Astrocyte (in vitro differentiated cells and primary cell): Measurements from ENCODE around the gene STAT3. TPM values are rescaled to one million over a fixed set of nuclear protein-coding genes. Genes with fewer than 3 reads are reported as not detected.

Experiments used
- DNase-seq: peaks from one replicate; pipeline ENCODE4 v3.0.0-alpha.2; 2010; ENCODE audit warnings: low read depth
- FAIRE-seq: peaks from 2 replicates; lab custom pipeline; 2011; peaks lifted over from hg19 to GRCh38; lab: Jason Lieb, UNC
- H2AFZ ChIP-seq: 2 replicates; pipeline ENCODE4 v1.6.0; 2012; ENCODE audit warnings: low read depth, low read length, inconsistent platforms
- H3K27ac ChIP-seq: 2 replicates; pipeline ENCODE4 v1.5.1; 2011; ENCODE audit warnings: low read depth, low read length, inconsistent platforms
- H3K27me3 ChIP-seq: 2 replicates; pipeline ENCODE4 v1.6.0; 2011; ENCODE audit warnings: low read length, inconsistent platforms; ENCODE audit not compliant: insufficient read depth
- H3K36me3 ChIP-seq: 2 replicates; pipeline ENCODE4 v1.5.1; 2011; ENCODE audit warnings: low read length, inconsistent platforms; ENCODE audit not compliant: insufficient read depth
- H3K4me1 ChIP-seq: 2 replicates; pipeline ENCODE4 v1.5.1; 2011; ENCODE audit warnings: low read length, inconsistent platforms; ENCODE audit not compliant: insufficient read depth
- H3K4me2 ChIP-seq: 2 replicates; pipeline ENCODE4 v1.6.0; 2012; ENCODE audit warnings: low read length, inconsistent platforms
- H3K4me3 ChIP-seq: 2 replicates; pipeline ENCODE4 v1.5.1; 2011; ENCODE audit warnings: low read depth, mild to moderate bottlenecking, low read length, inconsistent platforms; ENCODE audit not compliant: insufficient read depth
- H3K79me2 ChIP-seq: 2 replicates; pipeline ENCODE4 v1.6.0; 2012; ENCODE audit warnings: mild to moderate bottlenecking, low read length, inconsistent platforms; ENCODE audit not compliant: insufficient read depth
- H3K9ac ChIP-seq: 2 replicates; pipeline ENCODE4 v1.6.0; 2012; ENCODE audit warnings: mild to moderate bottlenecking, low read length, inconsistent platforms
- H3K9me3 ChIP-seq: 2 replicates; pipeline ENCODE4 v1.5.1; 2012; ENCODE audit warnings: low read depth, mild to moderate bottlenecking, low read length, inconsistent platforms; ENCODE audit not compliant: insufficient read depth
- H4K20me1 ChIP-seq: 2 replicates; pipeline ENCODE4 v1.6.0; 2012; ENCODE audit warnings: low read length, inconsistent platforms; ENCODE audit not compliant: insufficient read depth
- H3K27ac Mint-ChIP-seq: one replicate; pipeline ENCODE4 v1.8.0; 2021; ENCODE audit warnings: mild to moderate bottlenecking, mixed read lengths; ENCODE audit not compliant: unreplicated experiment
- H3K27me3 Mint-ChIP-seq: one replicate; pipeline ENCODE4 v1.8.0; 2021; ENCODE audit warnings: low read depth, mixed read lengths; ENCODE audit not compliant: unreplicated experiment
- H3K36me3 Mint-ChIP-seq: one replicate; pipeline ENCODE4 v1.8.0; 2021; ENCODE audit warnings: low read depth, mixed read lengths; ENCODE audit not compliant: unreplicated experiment
- H3K4me1 Mint-ChIP-seq: one replicate; pipeline ENCODE4 v1.8.0; 2021; ENCODE audit warnings: low read depth, mixed read lengths; ENCODE audit not compliant: unreplicated experiment
- H3K4me3 Mint-ChIP-seq: one replicate; pipeline ENCODE4 v1.8.0; 2021; ENCODE audit warnings: mild to moderate bottlenecking, moderate library complexity, mixed read lengths; ENCODE audit not compliant: unreplicated experiment
- H3K9me3 Mint-ChIP-seq: one replicate; pipeline ENCODE4 v1.8.0; 2021; ENCODE audit warnings: mild to moderate bottlenecking, mixed read lengths; ENCODE audit not compliant: unreplicated experiment
- EZH2 ChIP-seq: IDR thresholded peaks from 2 replicates; pipeline ENCODE4 v1.6.1; 2012; ENCODE audit warnings: mild to moderate bottlenecking, low read length, inconsistent platforms; ENCODE audit not compliant: insufficient read depth
- total RNA-seq: library from RNA; stranded (reverse); gene quantifications from 2 replicates; pipeline ENCODE4 v1.2.1, GENCODE V29; 2021
- TF ChIP-seq, protein P1 (sequence below): IDR thresholded peaks from 2 replicates; pipeline ENCODE4 v1.5.1; 2011; ENCODE audit warnings: low read depth, mild to moderate bottlenecking, inconsistent platforms, low read length, moderate library complexity; ENCODE audit not compliant: insufficient read depth

STAT3 gene
- total RNA-seq, 1 donor from 2014 or later, result 145 TPM

DNA sequence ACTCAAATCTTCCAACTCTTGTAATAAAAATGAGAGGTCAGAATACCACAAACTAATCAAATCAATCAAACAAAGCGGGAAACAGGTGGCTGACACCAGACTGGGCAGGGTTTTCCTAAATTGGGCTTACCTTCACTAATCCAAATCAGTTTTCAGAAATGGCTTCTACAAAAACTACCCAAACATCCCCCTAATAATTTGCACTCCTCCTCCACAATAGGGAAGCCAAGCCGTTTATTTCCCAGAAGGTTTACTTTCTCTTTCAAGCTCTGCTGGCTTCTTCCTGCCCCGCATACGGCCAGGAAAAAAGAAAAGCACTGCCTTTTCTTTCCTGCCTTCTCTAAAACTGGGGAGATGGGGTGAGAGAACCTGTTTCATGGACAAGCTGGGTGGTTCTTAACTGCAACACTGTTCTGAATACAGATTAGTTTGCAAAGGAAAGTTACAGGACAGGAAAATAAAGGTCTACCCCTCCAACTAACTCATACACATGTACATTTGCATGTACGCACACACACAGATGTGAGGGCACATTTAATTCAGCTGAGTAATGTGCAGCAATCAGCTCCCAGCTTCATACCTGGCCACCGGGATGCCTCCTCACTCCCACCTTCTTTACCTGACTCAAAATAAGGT is 9.2 kb downstream of the STAT3 start:
- FAIRE-seq (no peak), DNase-seq (peak; percentile 38)
- Mint-ChIP-seq H3K27me3 (no peaks in the 10 kb centered on the region), H3K9me3 (no peaks in the 10 kb centered on the region), H3K36me3 (peaks cover 8% of the 10 kb centered on the region), H3K27ac (peak overlapping the region; percentile 54), H3K4me3 (peak overlapping the region; percentile 52), H3K4me1 (peaks cover 13% of the 10 kb centered on the region)
- Histone ChIP-seq H3K36me3 (no peaks in the 10 kb centered on the region), H3K27me3 (no peaks in the 10 kb centered on the region), H3K9me3 (no peaks in the 10 kb centered on the region), H2AFZ (no peak overlapping the region), H3K27ac (no peak overlapping the region), H4K20me1 (peaks cover 89% of the 10 kb centered on the region), H3K4me2 (peak overlapping the region; percentile 80), H3K9ac (peak overlapping the region; percentile 60), H3K79me2 (peaks cover 89% of the 10 kb centered on the region), H3K4me1 (peaks cover 10% of the 10 kb centered on the region), H3K4me3 (peak overlapping the region; percentile 30)
- TF ChIP-seq, protein P1, sequence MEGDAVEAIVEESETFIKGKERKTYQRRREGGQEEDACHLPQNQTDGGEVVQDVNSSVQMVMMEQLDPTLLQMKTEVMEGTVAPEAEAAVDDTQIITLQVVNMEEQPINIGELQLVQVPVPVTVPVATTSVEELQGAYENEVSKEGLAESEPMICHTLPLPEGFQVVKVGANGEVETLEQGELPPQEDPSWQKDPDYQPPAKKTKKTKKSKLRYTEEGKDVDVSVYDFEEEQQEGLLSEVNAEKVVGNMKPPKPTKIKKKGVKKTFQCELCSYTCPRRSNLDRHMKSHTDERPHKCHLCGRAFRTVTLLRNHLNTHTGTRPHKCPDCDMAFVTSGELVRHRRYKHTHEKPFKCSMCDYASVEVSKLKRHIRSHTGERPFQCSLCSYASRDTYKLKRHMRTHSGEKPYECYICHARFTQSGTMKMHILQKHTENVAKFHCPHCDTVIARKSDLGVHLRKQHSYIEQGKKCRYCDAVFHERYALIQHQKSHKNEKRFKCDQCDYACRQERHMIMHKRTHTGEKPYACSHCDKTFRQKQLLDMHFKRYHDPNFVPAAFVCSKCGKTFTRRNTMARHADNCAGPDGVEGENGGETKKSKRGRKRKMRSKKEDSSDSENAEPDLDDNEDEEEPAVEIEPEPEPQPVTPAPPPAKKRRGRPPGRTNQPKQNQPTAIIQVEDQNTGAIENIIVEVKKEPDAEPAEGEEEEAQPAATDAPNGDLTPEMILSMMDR, result no peak
- no peak for TF ChIP-seq EZH2

DNA sequence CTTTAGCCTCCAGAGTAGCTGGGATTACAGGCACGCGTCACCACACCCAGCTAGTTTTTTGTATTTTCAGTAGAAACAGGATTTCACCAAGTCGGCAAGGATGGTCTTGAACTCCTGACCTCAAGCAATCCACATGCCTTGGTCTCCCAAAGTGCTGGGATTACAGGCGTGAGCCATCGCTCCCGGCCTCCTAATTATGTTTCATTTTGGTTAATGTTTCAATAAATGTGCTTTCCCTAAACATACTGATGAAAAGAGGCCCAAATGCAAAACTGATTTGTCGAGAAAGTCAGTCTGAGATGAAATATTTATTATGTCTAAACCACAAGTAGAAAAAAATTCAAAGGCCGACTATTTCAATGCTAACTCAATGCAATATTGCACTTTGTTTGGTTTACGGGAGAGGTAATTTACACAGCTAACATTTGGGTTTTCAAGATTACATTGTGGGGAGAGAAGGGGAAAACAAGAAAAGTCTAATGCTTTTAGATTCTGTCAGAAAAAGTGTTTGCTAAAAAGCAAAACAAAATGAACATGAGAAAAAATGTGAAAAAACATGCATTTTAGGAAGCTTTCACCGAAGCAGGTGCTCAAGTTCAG is 9.8 kb downstream of the STAT3 start:
- Mint-ChIP-seq H3K27me3 (no peaks in the 10 kb centered on the region), H3K27ac (no peak overlapping the region), H3K9me3 (no peaks in the 10 kb centered on the region), H3K4me3 (peak overlapping the region; percentile 52), H3K4me1 (peaks cover 13% of the 10 kb centered on the region), H3K36me3 (peaks cover 5% of the 10 kb centered on the region)
- H3K4me3 ChIP-seq, result no peak overlapping the region
- H2AFZ ChIP-seq, result no peak overlapping the region
- no peaks in the 10 kb centered on the region for H3K36me3 ChIP-seq
- H3K4me2 ChIP-seq, result peak overlapping the region; percentile 80
- H3K9ac ChIP-seq, result peak overlapping the region; percentile 60
- no peaks in the 10 kb centered on the region for H3K27me3 ChIP-seq
- no peak overlapping the region for H3K27ac ChIP-seq
- DNase-seq (no peak), FAIRE-seq (no peak)
- no peaks in the 10 kb centered on the region for H3K9me3 ChIP-seq
- peaks cover 10% of the 10 kb centered on the region for H3K4me1 ChIP-seq
- TF ChIP-seq EZH2, result no peak
- TF ChIP-seq, protein P1, result no peak
- peaks cover 90% of the 10 kb centered on the region for H4K20me1 ChIP-seq
- H3K79me2 ChIP-seq, result peaks cover 89% of the 10 kb centered on the region

DNA sequence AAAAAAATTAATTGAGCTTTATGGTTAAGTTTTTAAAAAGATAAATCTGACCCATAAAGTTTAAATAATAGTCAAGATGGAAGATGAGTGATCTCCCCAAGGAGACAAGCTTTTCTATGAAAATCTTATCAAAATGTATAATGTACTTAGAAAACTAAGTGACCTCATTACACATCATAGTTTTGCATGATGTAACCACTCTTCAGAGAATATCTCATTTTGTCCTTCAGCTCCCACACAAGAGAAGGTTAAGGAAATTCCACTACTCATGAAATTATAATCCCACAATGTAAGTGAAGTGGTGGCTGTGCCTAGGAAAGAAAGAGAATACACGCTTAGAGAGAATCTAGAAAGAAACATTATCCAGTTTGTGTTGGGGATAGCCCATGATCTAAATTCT is 14.3 kb downstream of the STAT3 start:
- H2AFZ ChIP-seq, result no peak overlapping the region
- Mint-ChIP-seq H3K27me3 (no peaks in the 10 kb centered on the region), H3K4me3 (no peak overlapping the region), H3K27ac (no peak overlapping the region), H3K36me3 (peaks cover 10% of the 10 kb centered on the region), H3K4me1 (peaks cover 5% of the 10 kb centered on the region), H3K9me3 (no peaks in the 10 kb centered on the region)
- no peak overlapping the region for H3K9ac ChIP-seq
- H3K36me3 ChIP-seq, result no peaks in the 10 kb centered on the region
- DNase-seq (no peak), FAIRE-seq (no peak)
- peaks cover 82% of the 10 kb centered on the region for H4K20me1 ChIP-seq
- peaks cover 4% of the 10 kb centered on the region for H3K4me1 ChIP-seq
- no peaks in the 10 kb centered on the region for H3K27me3 ChIP-seq
- peaks cover 84% of the 10 kb centered on the region for H3K79me2 ChIP-seq
- H3K27ac ChIP-seq, result no peak overlapping the region
- H3K4me3 ChIP-seq, result no peak overlapping the region
- TF ChIP-seq EZH2, result no peak
- TF ChIP-seq, protein P1, result no peak
- H3K9me3 ChIP-seq, result no peaks in the 10 kb centered on the region
- H3K4me2 ChIP-seq, result no peak overlapping the region
